Measurements from ENCODE around the gene PLEKHM2.

The PLEKHM2 gene

GRCh38 chr1:15701784-15702183 is 17.7 kb downstream of the PLEKHM2 start:
- no peak for TF ChIP-seq CTCF (IDR thresholded peaks at IDR 0.05; ENCODE audit: low read depth, low read length)
- no peak overlapping the region for H3K4me3 ChIP-seq (ENCODE audit: low read depth, low read length)

GRCh38 chr1:15702722-15703550 is 18.8 kb downstream of the PLEKHM2 start:
- no peak for TF ChIP-seq CTCF (IDR thresholded peaks at IDR 0.05; ENCODE audit: low read depth, low read length)
- H3K4me3 ChIP-seq (ENCODE audit: low read depth, low read length), result no peak overlapping the region

GRCh38 chr1:15703562-15703961 is 19.4 kb downstream of the PLEKHM2 start:
- TF ChIP-seq CTCF (IDR thresholded peaks at IDR 0.05; ENCODE audit: low read depth, low read length), result no peak
- no peak overlapping the region for H3K4me3 ChIP-seq (ENCODE audit: low read depth, low read length)

- H3K4me3 ChIP-seq (ENCODE audit: low read depth, low read length), result no peak overlapping the region
- no peak for TF ChIP-seq CTCF (IDR thresholded peaks at IDR 0.05; ENCODE audit: low read depth, low read length)
These were observed 20.5 kb downstream of the PLEKHM2 start for GRCh38 chr1:15704526-15705183.

GRCh38 chr1:15705184-15705566 is 21.1 kb downstream of the PLEKHM2 start:
- no peak for TF ChIP-seq CTCF (IDR thresholded peaks at IDR 0.05; ENCODE audit: low read depth, low read length)
- H3K4me3 ChIP-seq (ENCODE audit: low read depth, low read length), result no peak overlapping the region

- TF ChIP-seq CTCF (IDR thresholded peaks at IDR 0.05; ENCODE audit: low read depth, low read length), result no peak
- H3K4me3 ChIP-seq (ENCODE audit: low read depth, low read length), result no peak overlapping the region
These were observed 22.6 kb downstream of the PLEKHM2 start for GRCh38 chr1:15706751-15707150.

- no peak overlapping the region for H3K4me3 ChIP-seq (ENCODE audit: low read depth, low read length)
- no peak for TF ChIP-seq CTCF (IDR thresholded peaks at IDR 0.05; ENCODE audit: low read depth, low read length)
These were observed 23.3 kb downstream of the PLEKHM2 start for GRCh38 chr1:15707239-15707925.
